HFFc6 (cell line): ENCODE data around the gene LCE1E. TPM values are rescaled to one million over a fixed set of nuclear protein-coding genes. Genes with fewer than 3 reads are reported as not detected.

Experiments used
- DNase-seq: peaks from one replicate; pipeline ENCODE4 v3.0.0-alpha.2; 2018
- H3K27ac Mint-ChIP-seq: 2 replicates; pipeline ENCODE4 v1.8.0; 2020; ENCODE audit warnings: mild to moderate bottlenecking, mixed read lengths
- H3K27me3 Mint-ChIP-seq: 2 replicates; pipeline ENCODE4 v1.8.0; 2021; ENCODE audit warnings: mild to moderate bottlenecking, moderate library complexity, mixed read lengths; ENCODE audit not compliant: insufficient read depth
- H3K36me3 Mint-ChIP-seq: 2 replicates; pipeline ENCODE4 v1.8.0; 2021; ENCODE audit warnings: low read depth, mixed read lengths
- H3K4me1 Mint-ChIP-seq: 2 replicates; pipeline ENCODE4 v1.8.0; 2020; ENCODE audit warnings: low read depth, mixed read lengths
- H3K4me3 Mint-ChIP-seq: 2 replicates; pipeline ENCODE4 v1.8.0; 2020; ENCODE audit warnings: mild to moderate bottlenecking, moderate library complexity, mixed read lengths
- H3K9me3 Mint-ChIP-seq: 2 replicates; pipeline ENCODE4 v1.8.0; 2020; ENCODE audit warnings: mild to moderate bottlenecking, mixed read lengths
- CTCF ChIP-seq: fragments of 200-600 bp; sonication (generic); IDR thresholded peaks from 2 replicates; pipeline ENCODE4 v1.5.0; 2021; ENCODE audit warnings: antibody characterized with exemption, mild to moderate bottlenecking
- long read RNA-seq: library from polyadenylated mRNA; unstranded; transcript quantifications from one replicate; pipeline ENCODE4 v2.0.0, GENCODE V29; 2019
- total RNA-seq, 6 experiments: library from RNA; stranded (reverse); fragmentation: NEBNext Ultra II Directional; extraction: Animal tissue kit (Norgen Biotek cat#: 25700); gene quantifications; 2 replicates in 1 of 6; 3 replicates in 5 of 6; pipeline ENCODE4 v1.2.3, GENCODE V29; 2021

The LCE1E gene
- not detected for total RNA-seq
- long read RNA-seq: 0 reads

GRCh38 chr1:152786077-152786476 lies at the start of gene LCE1E:
TSS of gene LCE1E (plus strand) at chr1:152786257. CDS start at chr1:152787300, 1,043 bp downstream.
- Mint-ChIP-seq H3K27ac (no peak within 1 kb of the TSS), H3K4me3 (no peak within 1 kb of the TSS), H3K27me3 (peaks cover 7% of the 10 kb centered on the region; the same call in 1 of the 2 replicates), H3K4me1 (no peaks in the 10 kb centered on the region), H3K36me3 (no peaks in the 10 kb centered on the region), H3K9me3 (peaks cover 4% of the 10 kb centered on the region)
- no peak for DNase-seq
- TF ChIP-seq CTCF: no peak

- peaks cover 6% of the 10 kb centered on the region; the same call in 1 of the 2 replicates for H3K4me1 Mint-ChIP-seq
- no peak overlapping the region for H3K27ac Mint-ChIP-seq
- peaks cover 5% of the 10 kb centered on the region; the same call in 1 of the 2 replicates for H3K27me3 Mint-ChIP-seq
- no peak for TF ChIP-seq CTCF
- H3K4me3 Mint-ChIP-seq: no peak overlapping the region
- H3K9me3 Mint-ChIP-seq: peaks cover 9% of the 10 kb centered on the region; the same call in 1 of the 2 replicates
- DNase-seq: no peak
- no peaks in the 10 kb centered on the region for H3K36me3 Mint-ChIP-seq
Observed at GRCh38 chr1:152737997-152738396, 48.1 kb upstream of the LCE1E start.

GRCh38 chr1:152739841-152740240 lies 46.2 kb upstream of the LCE1E start:
- DNase-seq: no peak
- no peaks in the 10 kb centered on the region for H3K36me3 Mint-ChIP-seq
- TF ChIP-seq CTCF: no peak
- peaks cover 20% of the 10 kb centered on the region; the same call in 1 of the 2 replicates for H3K4me1 Mint-ChIP-seq
- H3K4me3 Mint-ChIP-seq: no peak overlapping the region; the same call in 1 of the 2 replicates
- peaks cover 5% of the 10 kb centered on the region; the same call in 1 of the 2 replicates for H3K27me3 Mint-ChIP-seq
- no peak overlapping the region for H3K27ac Mint-ChIP-seq
- peaks cover 9% of the 10 kb centered on the region; the same call in 1 of the 2 replicates for H3K9me3 Mint-ChIP-seq

GRCh38 chr1:152741656-152742055 lies 44.4 kb upstream of the LCE1E start:
- no peaks in the 10 kb centered on the region for H3K36me3 Mint-ChIP-seq
- H3K27me3 Mint-ChIP-seq: peaks cover 5% of the 10 kb centered on the region; the same call in 1 of the 2 replicates
- TF ChIP-seq CTCF: no peak
- peaks cover 6% of the 10 kb centered on the region; the same call in 1 of the 2 replicates for H3K9me3 Mint-ChIP-seq
- no peak overlapping the region for H3K4me3 Mint-ChIP-seq
- DNase-seq: no peak
- no peak overlapping the region for H3K27ac Mint-ChIP-seq
- H3K4me1 Mint-ChIP-seq: peaks cover 22% of the 10 kb centered on the region; the same call in 1 of the 2 replicates

- H3K9me3 Mint-ChIP-seq: no peaks in the 10 kb centered on the region; the same call in 1 of the 2 replicates
- no peak overlapping the region for H3K27ac Mint-ChIP-seq
- H3K4me1 Mint-ChIP-seq: peaks cover 22% of the 10 kb centered on the region; the same call in 1 of the 2 replicates
- no peaks in the 10 kb centered on the region for H3K36me3 Mint-ChIP-seq
- peak; percentile 8 for DNase-seq
- no peak overlapping the region for H3K4me3 Mint-ChIP-seq
- no peak for TF ChIP-seq CTCF
- peaks cover 1% of the 10 kb centered on the region; the same call in 1 of the 2 replicates for H3K27me3 Mint-ChIP-seq
Observed at GRCh38 chr1:152743371-152744145, 42.5 kb upstream of the LCE1E start.
